Putamen (tissue), 1 donor: ENCODE measurements around the gene CENPC.
"Not testable (repeated sequence)": the region's sequence is repeated elsewhere in the genome, so short reads cannot be mapped to it uniquely, and the experiment has no call there.

Experiments used
- DNase-seq: peaks from one replicate; pipeline ENCODE4 v3.0.0-alpha.2; 2016; ENCODE audit warnings: low spot score

Gene CENPC

DNA sequence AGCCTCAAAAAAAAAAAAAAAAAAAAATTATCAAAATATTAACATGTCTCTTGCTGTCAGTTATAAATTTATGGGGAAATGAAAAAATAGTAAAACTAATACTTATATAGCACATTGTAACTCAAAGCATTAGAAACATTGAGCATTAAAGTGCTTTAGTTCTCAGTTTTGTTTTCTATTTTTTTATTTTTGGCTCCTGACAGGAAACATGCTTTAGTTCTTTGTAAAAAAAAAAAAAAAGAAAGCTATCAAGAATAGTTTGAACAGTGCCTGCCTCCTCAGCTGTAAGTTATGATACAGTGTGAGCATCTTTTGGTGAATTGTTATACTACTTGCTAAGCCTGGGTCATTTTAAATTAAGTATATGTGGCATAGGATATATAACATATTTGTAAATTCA, 5.1 kb upstream of the CENPC start:
- no peak for DNase-seq

DNA sequence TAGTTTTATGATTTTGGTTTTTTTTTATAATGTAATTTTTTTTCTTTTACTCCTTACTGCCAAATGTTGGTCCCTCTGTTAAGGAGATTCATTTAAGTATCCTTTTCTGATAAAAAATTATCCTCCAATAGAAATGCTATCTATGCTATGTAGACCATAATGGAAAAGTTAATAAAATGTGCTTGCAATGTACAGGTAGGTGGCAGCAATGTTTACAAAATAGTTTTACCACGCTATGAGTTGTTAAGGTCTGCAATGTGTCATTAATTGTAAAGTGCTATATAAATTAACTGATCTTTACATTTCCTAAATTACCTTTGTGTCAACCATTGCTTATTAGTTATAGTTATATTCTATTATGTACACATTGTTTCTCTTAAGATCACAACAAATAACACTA, 3.8 kb upstream of the CENPC start:
- DNase-seq, result no peak

DNA sequence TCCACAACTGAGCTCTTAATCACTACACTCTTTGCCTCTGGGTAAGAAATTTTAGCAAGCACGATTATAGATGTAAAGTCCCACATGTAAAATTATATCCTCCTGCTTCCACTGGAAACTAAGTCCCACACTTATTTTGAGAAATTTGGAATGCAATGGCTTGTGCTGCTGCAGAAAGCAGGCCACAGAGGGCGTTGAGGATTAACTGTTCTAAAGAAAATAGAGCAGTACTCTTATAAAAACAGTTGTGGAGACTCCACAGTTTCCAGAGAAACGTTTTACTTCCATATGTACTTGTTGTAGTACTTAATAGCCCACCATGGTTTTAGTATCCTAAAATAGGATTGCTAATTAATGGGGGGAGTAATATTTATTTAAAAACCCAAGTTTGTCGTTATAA, 1.7 kb upstream of the CENPC start:
- DNase-seq, result peak; percentile 18

DNA sequence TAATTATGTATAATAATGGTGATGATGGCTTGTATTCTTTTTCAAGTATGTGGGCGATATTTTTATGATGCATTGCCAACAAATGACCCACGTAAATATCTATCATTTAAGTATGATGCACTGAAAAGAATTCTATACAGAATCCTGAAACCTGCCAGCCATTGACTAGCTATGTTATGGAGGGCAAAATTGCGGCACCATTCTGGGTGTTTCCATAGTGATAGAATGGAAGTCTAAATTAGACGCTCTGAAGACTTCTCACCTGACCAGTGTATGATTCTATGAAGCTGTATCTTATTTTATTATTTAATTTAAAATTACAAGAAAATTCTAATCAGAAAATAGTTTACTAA, 677 bp upstream of the CENPC start:
- no peak for DNase-seq

DNA sequence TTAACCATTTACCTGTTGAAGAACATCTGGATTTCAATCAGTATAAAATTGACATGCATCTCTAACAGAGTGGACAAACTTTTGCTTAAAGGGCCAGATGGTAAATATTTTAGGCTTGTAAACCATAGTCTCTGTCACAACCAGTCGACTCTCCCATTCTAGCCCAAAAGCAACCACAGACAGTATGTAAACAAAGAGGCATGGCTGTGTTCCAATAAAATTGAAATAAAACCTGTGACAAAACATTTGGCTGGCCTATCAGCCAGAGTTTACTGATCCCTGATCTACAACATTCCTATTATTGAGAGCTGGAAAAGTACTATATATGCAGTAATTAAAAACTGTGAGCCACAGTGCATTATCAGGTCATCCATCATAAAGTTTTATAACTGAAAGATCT, 3.2 kb downstream of the CENPC start:
- DNase-seq, result no peak

DNA sequence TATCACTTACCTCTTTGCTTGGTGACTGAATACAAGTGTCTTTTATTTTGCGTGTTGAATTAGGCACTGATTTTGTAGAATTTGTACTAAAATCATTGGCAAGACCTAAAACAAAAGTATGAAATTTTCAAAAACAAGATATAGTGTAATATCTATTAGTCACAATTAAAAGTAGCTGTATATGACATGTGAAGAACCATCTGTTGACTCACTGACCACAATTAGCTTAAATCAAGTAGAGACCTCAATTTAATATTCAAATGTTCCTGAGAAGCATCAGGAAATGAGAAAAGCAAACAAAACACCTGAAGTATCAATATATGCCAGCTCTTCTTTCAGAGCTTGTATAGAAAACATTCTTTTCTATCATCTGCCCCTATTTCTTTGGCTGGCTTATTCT, 5.5 kb downstream of the CENPC start:
- no peak for DNase-seq

DNA sequence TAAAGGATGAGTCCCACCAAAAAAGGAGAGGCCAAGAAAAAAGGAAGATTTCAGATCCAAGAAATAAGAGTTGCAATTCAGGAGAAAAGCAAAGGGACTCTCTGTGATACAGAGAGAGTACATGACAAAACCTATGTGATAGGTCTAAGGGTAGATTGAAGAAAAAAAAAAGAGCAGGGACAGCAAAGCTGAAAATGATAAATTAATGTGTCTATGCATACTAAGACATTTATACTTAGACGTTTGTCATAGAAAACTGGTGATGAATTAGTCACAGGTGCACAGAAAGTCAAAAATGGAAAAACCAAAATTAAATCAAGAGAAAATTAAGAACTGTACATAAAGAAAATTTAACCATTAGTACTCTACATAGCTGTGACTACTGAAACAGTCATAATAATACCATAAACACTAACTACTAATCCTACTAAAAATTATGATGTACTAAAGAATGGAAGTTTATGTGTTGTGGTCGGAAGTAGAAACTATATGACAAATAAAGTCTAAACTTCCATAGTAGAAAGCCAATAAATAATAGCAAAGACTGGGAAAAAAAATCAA, 9.9 kb downstream of the CENPC start:
- DNase-seq, result no peak

DNA sequence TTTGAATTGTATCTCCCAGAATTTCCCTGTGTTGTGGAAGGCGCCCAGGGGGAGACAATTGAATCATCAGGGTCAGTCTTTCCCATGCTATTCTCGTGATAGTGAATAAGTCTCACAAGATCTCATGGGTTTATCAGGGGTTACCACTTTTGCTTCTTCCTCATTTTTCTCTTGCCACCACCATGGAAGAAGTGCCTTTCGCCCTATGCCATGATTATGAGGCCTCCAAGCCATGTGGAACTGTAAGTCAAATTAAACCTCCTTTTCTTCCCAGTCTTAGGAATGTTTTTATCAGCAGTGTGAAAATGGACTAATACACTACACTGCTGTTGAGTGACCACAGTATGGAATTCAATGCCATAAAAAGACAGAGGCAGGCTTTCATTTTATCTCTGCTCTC, 12.2 kb downstream of the CENPC start:
- DNase-seq, result no peak

DNA sequence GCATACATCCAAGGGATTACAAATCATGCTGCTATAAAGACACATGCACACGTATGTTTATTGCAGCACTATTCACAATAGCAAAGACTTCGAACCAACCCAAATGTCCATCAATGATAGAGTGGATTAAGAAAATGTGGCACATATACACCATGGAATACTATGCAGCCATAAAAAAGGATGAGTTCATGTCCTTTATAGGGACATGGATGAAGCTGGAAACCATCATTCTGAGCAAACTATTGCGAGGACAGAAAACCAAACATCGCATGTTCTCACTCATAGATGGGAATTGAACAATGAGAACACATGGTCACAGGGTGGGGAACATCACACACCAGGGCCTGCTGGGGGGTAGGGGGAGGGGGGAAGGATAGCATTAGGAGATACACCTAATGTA, 12.9 kb downstream of the CENPC start:
- DNase-seq, result not testable (repeated sequence)

DNA sequence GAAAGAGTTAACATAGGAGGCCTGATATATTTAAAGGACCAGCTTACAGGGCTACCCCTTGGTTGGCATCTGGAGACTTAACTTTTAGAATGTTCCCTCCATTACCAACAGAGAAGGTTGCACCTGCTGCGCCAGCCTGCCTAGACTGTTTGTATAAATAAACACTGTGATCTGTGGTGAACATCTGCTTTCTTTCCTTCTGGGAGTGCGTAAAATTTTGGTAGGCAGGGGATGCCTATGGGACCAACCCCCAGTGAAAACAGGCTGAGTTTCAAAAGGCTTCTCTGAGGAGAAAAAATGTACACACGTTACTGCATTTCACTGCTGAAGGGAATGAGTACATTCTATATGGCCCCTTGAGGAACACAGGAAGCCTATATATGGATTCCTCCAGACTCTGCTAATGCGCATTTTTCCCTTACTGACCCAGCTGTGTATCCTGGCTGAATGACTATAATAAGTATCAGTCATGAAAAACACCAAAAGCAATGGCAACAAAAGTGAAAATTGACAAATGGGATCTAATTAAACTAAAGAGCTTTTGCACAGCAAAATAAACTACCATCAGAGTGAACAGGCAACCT, 13.8 kb downstream of the CENPC start:
- DNase-seq, result no peak

DNA sequence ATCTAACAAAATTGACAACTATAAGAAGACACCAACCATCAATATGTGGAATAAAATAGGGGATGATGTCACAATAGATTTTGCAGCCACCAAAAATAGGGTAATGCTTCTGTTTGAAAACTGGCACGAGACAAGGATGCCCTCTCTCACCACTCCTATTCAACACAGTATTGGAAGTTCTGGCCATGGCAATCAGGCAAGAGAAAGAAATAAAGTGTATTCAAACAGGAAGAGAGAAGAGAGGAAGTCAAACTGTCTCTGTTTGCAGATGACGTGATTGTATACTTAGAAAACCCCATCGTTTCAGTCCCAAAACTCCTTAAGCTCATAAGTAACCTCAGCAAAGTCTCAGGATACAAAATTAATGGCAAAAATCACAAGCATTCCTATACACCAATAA, 21.2 kb downstream of the CENPC start:
- DNase-seq, result not testable (repeated sequence)

DNA sequence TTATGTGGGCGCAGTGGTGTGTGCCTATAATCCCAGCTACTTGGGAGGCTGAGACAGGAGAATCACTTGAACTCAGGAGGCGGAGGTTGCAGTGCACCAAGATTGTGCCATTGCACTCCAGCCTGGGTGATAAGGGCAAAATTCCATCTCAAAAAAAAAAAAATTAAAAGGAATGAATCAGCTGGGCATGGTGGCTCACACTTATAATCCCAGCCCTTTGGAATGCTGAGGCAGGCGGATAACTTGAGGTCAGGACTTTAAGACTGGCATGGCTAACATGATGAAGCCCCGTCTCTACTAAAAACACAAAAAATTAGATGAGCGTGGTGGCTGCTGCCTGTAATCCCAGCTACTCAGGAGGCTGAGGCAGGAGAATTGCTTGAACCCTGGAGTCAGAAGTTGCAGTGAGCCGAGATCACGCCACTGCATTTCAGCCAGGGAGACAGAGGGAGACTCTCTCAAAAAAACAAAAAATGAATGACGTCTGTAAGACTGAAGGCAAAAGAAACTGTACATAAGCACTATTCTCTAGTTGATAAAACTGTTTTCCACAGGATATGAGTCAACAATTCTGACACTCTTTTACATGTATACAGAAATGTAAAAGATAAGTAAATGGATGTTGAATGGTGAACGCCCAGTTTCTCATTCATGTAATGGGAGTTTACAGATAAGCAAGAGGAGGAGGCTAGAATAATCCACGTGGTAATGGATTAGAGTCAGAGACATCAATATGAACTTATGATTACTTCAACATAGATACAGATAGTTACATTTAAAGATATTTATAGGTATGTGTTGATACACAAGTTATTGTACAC, 22.2 kb downstream of the CENPC start:
- DNase-seq, result no peak

DNA sequence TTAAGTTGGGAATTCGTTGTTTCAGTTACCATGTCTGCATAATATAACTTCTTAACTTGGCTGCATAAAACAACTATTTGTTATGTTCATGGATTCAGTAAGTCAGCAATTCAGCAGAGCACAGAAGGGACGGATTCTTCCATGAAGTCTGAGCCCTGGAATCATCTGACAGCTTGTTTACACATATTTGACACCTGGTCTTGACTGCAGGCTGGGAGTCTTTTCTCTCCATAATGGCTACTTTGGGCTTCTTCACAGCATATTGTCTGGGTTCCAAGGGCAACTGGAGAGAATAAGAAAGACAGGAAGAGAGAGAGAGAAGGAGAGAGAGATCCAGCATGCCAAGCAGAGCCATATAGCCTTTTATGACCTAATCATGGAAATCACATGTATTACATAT, 23.1 kb downstream of the CENPC start:
- DNase-seq, result no peak

DNA sequence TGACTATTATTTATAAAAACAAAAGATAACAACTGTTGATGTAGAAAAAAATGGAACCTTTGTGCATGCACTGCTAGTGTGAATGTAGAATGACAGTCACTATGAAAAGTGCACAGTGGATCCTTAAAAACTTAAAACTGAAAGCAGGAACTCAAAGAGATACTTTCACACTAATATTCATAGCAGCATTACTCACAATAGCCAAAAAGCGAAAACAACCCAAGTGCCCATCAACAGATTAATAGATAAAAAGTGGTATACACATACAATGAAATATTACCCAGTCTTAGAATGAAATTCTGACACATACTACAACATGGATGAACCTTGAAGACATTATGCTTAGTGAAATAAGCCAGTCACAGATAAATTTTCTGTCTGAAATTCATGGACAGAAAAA, 23.8 kb downstream of the CENPC start:
- DNase-seq, result no peak

DNA sequence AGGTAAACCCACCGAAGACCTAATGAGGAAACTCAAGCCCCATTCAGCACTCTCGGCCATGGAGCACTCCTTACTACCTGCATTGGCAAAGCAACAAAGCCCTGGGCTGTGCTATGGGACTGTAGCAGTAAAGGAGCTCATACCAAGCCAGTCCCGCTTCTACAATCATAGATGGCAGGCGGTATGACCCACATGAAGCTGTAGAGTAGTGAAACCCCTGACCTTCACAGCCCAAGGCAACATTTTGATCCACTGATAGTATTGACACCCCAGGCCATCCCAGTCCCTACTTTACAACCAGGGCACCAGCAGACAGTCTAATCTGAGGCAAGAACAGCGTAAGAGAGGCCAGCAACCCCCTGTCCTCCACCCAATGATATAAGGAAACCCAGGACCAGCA, 25.2 kb downstream of the CENPC start:
- DNase-seq, result no peak

DNA sequence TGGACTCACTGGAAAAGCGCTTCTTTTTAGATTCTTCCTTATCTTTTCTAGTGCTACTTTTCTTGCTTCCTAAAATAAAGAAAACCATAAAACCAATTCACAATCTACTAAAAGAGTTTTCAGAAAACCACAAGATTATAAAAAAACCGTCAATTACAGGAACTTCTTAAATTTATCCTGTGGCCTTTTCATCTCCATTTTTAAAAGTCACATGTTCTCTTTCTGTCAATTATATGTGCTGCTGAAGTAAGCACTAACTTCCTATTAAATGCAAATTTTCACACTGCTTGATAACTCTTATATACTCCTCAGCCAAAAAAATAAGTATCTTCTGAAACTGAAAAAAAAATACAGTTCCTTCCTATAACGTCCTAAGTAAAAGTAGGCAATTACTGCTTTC, 32.8 kb downstream of the CENPC start:
- no peak for DNase-seq

DNA sequence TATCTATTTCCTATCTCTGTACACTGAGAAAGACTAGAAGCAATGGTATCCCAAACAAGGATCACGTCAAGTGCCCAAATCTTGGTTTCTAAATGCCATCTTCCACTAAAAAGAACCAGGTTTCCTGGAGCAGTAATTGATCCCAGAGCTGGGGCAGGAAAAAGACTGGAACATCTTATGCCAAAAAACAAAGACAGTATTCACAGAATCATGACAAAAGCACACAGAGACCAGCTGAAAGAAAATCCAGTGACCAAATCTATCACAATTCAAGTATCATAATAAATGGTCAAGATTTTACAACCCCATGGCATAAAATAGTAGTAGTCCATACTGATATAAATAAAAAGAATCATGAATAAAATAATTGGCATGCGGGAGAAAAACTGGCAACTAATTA, 44.9 kb downstream of the CENPC start:
- DNase-seq, result no peak

DNA sequence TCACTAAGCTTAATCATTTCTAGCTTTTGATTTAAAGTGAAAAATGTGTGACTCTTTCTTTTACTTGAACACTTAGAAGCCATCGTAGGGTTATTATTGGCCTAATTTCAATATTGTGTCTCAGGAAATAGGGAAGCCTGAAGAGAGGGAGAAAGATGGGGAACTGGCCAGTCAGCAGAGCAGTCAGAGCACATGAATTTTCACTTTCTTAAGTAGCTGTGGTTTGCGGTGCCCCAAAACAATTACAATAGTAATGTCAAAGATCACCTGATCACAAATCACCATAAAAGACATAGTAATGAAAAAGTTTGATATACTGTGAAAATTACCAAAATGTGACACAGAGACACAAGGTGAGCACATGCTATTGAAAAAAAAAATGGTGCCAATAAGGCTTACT, 45.5 kb downstream of the CENPC start:
- no peak for DNase-seq

DNA sequence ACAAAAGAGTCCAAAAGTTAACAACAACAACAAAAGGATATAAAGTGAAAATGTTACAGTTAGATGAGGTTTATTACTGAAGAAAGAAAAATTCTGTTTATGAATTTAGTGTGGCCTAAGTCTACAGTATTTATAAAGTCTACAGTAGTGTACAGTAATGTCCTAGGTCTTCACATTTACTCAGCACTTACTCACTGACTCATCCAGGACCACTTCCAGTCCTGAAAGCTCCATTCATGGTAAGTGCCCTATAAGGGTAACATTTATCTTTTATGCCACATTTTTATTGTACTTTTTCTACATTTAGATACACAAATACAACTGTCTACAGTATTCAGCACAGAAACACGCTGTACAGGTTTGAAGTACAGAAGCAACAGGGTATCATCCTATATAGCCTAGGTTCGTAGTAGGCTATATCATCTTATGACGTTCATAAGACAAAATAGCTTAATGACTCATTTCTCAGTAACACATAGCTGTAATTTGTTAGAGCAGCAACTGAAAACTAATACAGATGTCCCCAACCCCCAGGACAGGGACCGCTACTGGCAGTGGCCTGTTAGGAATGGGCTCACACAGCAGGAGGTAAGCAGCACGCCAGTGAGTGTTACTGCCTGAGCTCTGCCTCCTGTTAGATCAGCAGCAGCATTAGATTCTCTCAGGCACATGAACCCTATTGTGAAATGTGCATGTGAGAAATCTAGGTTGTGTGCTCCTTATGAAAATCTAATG, 61.3 kb downstream of the CENPC start:
- DNase-seq, result peak; percentile 15

DNA sequence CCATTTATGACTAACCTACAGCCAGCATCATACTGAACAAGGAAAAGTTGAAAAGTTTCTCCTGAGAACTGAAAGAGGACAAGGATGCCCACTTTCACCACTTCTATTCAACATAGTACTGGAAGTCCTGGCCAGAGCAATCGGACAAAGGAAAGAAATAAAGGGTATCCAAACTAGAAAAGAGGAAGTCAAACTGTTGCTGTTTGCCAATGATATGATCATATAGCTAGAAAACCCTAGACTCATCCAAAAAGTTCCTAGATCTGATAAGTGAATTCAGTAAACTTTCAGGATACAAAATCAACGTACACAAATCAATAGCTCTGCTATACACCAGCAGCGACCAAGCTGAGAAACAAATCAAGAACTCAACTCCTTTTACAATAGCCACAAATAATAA, 64.5 kb downstream of the CENPC start:
- DNase-seq, result no peak

DNA sequence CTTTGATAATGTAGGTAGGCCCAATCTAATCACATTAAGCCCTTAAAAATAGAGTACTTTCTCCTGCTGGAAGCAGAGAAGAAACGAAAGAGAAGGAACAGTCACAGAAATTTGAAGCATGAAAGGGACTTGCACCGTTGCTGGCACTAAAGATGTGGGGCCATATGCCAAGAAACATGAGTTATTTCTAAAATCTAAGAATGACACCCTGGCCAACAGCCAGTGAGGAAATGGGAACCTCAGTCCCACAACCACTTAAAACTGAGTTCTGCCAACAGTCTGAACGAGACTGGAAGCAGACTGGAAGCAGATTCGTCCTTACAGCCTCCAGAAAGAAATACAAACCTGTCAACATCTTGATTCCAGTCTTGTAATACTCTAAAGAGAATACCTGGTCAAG, 70.1 kb downstream of the CENPC start:
- DNase-seq, result no peak

DNA sequence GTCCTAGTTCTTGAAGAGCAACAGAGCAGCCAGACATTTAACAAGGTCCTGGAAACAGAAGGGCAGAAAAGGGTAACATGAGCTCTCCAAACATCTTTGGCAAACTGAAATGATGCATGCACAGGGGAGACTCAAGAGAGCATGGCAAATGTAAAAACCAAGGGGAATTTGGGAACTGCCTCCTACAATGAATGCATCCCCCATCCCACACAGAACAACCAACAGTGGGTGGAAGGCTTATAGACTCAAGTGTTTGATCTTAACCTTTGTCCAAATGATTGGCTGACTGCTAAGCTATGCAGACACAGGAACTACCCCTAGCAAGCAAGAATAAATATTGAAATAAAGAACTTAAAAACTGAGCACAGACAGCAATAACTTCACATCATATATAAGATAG, 74.4 kb downstream of the CENPC start:
- DNase-seq, result no peak

DNA sequence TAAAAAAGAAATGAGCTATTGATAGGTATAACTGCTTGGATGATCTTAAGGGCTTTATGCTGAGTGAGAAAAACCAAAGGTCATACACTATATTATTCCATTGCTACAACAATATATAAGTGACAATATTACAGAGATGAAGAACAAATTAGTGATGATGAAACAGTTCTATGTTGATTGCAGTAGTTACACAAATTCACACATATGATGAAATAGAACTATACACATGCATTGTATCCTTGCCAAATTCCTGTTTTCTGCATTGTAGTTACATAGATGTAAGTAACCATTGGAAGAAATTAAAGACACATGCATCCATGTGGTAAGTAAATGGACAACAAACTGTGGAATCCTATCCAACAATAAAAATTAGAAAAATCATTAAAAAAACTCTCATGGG, 76.5 kb downstream of the CENPC start:
- DNase-seq, result no peak
